A172 (cell line): ENCODE results near the gene HLTF. TPM values are rescaled to one million over a fixed set of nuclear protein-coding genes. Genes with fewer than 3 reads are reported as not detected.
"Not testable (repeated sequence)": the region's sequence is repeated elsewhere in the genome, so short reads cannot be mapped to it uniquely, and the experiment has no call there.

Source experiments
- DNase-seq: peaks from one replicate; pipeline ENCODE4 v3.0.0-alpha.2; 2015; ENCODE audit warnings: low spot score
- total RNA-seq: library from RNA; depleted of rRNA; stranded (reverse); fragments of >200 nt; shearing (Covaris generic); gene quantifications from 2 replicates; pipeline ENCODE4 v1.2.3, GENCODE V29; 2014; rRNA removed

The HLTF gene, protein sequence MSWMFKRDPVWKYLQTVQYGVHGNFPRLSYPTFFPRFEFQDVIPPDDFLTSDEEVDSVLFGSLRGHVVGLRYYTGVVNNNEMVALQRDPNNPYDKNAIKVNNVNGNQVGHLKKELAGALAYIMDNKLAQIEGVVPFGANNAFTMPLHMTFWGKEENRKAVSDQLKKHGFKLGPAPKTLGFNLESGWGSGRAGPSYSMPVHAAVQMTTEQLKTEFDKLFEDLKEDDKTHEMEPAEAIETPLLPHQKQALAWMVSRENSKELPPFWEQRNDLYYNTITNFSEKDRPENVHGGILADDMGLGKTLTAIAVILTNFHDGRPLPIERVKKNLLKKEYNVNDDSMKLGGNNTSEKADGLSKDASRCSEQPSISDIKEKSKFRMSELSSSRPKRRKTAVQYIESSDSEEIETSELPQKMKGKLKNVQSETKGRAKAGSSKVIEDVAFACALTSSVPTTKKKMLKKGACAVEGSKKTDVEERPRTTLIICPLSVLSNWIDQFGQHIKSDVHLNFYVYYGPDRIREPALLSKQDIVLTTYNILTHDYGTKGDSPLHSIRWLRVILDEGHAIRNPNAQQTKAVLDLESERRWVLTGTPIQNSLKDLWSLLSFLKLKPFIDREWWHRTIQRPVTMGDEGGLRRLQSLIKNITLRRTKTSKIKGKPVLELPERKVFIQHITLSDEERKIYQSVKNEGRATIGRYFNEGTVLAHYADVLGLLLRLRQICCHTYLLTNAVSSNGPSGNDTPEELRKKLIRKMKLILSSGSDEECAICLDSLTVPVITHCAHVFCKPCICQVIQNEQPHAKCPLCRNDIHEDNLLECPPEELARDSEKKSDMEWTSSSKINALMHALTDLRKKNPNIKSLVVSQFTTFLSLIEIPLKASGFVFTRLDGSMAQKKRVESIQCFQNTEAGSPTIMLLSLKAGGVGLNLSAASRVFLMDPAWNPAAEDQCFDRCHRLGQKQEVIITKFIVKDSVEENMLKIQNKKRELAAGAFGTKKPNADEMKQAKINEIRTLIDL
- total RNA-seq: 78.6 and 94.5 TPM in 2 replicates

DNA sequence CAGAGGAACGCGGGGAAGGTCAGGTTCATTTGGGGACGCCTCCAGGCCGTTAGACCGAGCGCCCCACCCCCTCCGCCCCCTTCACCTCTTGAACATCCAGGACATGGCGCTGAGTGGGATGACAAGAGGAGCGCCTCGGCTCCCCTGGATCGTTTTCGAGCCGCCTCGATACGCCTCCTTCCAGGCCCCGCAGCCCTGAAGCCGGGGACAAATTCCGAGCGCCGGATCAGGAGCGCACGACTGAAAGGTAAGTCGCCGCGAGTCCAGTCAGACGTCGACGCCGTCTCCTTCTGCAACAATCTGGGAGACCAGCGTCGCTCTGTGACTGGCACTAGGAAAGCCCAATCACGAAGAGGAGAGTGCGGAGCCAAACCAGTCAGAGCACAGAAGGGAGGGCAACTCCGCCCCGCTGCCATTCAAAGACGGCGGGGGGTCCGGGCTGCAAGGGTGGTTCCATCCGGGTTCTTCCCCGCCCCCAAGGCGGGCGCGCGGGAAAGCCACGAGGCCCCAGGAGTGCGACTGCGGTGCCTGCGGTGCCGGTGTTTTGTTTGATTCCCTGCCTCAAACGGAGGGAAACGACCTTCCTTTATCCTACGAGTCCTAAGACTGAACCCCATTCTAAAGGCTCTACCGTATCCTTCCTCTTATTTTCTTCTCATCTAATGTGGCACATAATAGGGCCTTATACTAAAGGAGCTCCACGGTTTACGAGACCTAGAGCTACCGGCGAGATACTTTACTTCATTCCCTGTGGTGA lies at the start of gene HLTF:
TSS of gene HLTF (minus strand) at position 302 of the 757 bp plus-strand sequence. CDS start at position 105, 197 bp downstream.
- DNase-seq: peak; percentile 97

GRCh38 chr3:149134575-149134974 lies 48.2 kb upstream of the HLTF start:
- DNase-seq: peak; percentile 52

GRCh38 chr3:149131589-149131988 lies 45.3 kb upstream of the HLTF start:
- no peak for DNase-seq

DNA sequence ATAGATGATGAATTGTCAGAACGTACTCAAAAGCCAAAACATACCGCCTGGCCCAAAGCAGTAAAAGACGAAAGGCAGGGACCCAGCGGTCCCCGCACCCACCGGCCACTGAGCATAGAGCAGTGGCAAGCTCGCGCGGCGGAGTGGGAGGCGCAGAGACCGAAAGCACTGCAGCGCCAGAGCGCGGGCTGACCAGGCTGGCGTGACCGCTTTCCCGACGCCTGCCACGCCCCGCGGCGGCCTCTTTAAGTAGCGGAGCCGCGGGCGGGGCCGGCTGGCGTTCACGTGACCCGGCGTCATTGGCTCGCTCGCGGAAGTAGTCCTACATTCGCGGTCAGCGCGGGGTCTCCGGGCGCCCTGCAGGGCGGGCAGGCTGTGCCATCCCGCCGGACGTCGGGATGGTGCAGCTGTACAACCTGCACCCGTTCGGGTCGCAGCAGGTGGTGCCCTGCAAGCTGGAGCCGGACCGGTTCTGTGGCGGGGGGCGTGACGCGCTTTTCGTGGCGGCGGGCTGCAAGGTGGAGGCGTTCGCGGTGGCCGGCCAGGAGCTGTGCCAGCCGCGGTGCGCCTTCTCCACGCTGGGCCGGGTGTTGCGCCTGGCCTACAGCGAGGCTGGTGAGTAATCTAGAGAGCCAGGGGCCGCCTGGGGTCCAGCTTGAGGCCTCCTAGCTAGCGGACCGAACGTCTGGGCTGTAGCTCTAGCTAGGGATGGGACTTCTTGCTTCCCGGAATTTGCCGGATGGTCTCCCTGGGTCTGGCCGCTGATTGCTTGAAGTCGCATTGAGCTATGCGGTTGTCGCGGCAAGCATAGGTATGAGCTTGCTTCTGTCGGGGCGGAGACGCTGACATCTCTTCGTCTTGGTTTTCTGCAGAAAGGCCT lies 43.2 kb upstream of the HLTF start, which contains the start of gene HPS3:
TSS of gene HPS3 (plus strand) at position 313 of the 880 bp plus-strand sequence. CDS start at position 399, 86 bp downstream.
- peak; percentile 86 for DNase-seq

GRCh38 chr3:149128821-149129220 lies 42.5 kb upstream of the HLTF start:
- DNase-seq: peak; percentile 25

DNA sequence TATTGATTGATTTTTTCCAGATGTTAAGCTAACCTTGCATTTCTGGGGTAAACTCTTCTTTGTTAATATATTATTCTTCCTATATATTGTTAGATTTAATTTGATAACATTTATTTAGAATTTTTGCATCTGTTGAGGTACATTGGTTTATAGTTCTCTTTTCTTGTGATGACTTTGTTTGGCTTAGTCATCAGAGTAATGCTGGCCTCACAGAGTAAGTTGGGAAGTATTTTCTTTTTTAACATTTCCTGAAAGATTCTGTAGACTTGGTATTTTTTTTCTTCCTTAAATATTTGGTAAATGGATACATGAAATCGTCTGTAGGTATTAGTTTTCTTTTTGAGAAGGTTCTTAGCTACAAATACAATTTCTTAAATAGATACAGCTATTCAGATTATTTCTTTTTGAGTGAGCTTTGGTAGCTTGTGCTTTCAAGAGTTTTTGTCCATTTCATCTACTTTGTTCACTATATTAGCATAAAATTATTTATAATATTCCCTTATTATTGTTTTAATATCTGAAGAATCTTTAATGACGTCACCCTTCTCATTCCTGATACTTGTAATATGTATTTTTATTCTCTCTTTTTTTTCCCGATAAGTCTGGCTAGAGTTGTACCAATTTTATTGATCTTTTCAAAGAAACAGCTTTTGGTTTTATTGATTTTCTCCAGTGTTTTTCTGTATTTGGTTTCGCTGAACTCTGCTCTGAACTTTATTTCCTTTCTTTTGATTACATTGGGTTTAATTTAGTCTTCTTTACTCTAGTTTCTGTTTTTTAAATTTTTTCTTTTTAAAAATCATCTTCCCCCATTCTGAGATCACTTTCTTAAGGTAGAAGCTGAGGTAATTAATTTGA lies 36.6 kb upstream of the HLTF start:
- no peak for DNase-seq

GRCh38 chr3:149120051-149120972 lies 34.0 kb upstream of the HLTF start:
- peak; percentile 73 for DNase-seq

DNA sequence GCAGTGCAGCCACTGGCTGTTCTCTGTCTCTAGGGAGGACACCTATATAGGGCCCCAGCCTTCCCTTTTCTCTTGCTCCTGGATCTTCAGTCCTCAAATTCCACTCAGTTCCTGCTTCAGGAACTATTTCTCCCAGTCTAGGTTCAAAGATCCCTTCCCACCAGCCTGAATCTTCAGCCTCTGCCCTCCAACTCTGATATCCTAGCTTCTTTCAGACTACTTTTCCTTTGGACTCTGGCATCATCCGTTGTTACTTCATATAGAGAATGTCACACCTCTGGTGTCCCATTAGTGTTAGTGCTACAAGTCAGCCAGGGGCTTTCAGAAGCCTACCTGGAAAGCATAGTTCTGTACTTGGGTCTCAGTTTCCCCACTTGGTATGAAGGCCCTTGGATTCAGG lies 33.1 kb upstream of the HLTF start:
- DNase-seq: no peak

DNA sequence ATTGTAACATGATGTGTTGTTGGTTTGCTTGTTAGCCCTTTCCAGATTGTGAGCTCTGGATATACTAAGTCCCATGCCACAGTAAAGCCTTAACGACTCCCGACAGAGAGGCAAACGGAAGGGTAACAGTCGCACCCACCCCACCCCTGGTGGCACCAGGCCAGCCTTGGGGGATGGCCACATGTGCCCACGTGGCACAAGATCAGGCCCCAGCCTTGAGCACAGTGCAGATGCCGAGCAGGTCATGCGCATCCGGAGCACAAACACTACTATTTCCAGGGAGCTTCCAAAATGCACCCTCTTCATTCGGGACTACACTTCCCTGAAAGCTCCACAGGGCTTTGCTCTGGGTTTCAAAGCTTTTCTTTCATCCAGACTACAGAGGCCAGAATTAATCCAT lies 32.4 kb upstream of the HLTF start:
- DNase-seq: no peak

GRCh38 chr3:149115114-149115513 lies 28.8 kb upstream of the HLTF start:
- no peak for DNase-seq

DNA sequence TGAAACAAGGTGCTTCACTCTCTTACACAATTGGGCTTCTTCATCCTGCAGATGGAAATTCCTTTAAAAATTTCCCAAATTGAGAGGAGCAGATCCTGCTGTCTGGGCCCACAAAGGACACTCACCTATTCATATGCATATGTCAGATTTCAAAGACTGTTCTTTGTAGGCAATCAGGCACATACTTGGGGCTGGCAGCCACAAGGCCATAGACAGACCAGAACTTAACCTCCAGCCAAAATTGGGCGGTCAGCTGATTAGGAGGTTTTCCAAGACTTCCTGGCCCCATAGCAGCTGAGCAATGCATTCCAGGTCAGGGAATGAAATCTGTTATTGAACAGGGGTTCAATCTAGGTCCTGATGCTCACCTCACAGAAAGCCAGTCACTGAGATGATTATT lies 28.1 kb upstream of the HLTF start:
- no peak for DNase-seq

- no peak for DNase-seq
Observed at GRCh38 chr3:149104484-149104883, 18.2 kb upstream of the HLTF start.

DNA sequence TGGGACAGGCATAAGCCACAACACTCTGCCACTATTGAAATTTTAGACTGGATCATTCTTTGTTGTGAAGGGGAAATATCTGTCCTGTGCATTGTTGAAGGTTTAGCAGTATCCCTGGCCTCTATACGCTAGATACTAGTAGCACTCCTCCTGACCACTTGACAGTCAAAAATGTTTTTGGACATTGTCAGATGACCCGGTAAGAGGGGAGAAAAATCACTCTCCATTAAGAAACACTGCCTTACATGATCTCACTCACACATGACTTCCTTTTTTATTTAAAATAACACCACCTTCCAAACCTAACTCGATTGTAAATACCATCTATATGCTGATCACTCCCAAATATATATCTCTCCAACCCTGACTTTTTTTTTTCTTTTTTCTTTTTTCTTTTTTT lies 15.3 kb upstream of the HLTF start:
- DNase-seq: no peak

- no peak for DNase-seq
Observed at GRCh38 chr3:149101154-149101553, 14.8 kb upstream of the HLTF start.

DNA sequence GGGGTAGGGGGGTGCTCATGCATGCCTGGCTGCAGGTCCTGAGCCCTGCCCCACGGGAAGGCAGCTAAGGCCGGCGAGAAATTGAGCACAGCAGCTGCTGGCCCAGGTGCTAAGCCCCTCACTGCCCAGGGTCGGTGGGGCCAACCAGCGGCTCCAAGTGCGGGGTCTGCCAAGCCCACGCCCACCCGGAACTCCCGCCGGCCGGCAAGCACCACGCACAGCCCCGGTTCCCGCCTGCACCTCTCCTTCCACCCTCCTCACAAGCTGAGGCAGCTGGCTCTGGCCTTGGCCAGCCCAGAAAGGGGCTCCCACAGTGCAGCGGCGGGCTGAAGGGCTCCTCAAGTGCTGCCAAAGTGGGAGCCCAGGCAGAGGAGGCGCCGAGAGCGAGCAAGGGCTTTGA lies 11.7 kb upstream of the HLTF start:
- DNase-seq: not testable (repeated sequence)

GRCh38 chr3:149095487-149095886 lies 9.2 kb upstream of the HLTF start:
- DNase-seq: no peak

DNA sequence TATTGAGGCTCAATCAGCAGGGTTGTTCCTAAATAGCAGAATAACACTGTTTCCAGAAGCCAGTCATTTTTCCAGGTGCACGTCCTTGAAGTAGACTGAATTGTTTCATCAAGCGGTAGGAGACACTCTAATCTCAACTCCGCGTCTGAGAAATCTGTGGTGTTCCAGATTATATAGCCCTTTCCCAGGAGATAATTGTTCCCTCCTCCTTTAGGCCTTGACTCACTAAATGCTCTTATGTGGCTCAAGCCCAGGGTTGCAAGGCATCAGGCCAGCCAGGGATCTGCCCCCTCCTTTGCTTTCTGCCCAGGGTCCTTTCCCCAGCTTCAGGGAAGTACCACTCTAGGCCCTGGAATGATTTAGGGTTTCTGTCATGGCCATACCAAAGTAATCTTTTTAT lies 5.7 kb upstream of the HLTF start:
- no peak for DNase-seq

DNA sequence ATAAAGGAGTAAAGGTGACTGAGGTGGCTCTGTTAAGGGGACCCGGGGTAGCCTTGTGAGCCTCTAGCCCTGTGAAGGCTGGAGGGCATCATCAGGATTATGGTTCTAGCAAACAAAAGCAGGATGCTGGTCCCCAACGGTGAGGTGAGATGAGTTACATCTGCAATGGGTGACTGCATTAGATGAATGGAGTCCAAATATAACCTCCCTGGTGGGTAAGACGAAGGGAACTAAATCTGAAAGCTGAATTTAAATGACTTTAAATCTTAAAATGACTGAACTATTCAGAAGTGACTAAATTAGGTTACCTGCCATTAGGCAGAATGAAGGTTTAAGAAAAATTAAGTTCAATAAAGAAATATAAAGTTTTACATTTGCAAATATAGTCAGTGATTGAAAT lies 4.6 kb upstream of the HLTF start:
- DNase-seq: no peak

GRCh38 chr3:149090461-149090860 lies 4.1 kb upstream of the HLTF start:
- no peak for DNase-seq
